SH-SY5Y (cell line): ENCODE measurements around the gene LTBP1.

ENCODE experiments used
- GATA2 ChIP-seq: IDR thresholded peaks from 2 replicates; pipeline ENCODE4 v1.6.1; 2011; ENCODE audit warnings: mild to moderate bottlenecking, low read depth, low read length
- GATA3 ChIP-seq: IDR thresholded peaks from 2 replicates; pipeline ENCODE4 v1.6.1; 2011; ENCODE audit warnings: low read depth, mild to moderate bottlenecking, low read length, moderate library complexity

DNA sequence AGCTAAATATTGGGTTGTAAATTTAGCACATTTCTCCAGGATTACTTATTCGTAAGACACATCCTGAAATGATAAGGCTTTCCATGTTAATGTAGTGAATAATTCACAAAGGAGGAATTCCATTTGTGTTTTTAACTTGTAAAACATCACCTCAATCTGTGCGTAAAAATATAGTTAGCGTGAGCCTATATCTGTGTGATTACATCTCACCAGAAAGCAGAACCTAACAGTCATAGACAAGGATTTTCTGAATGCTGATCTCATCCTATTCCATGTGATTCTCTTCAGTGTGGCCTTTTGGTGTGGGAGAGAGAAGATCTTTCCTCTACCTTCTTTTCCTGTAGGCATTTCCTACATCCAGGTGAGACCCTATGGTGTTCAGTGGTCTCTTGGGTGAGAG, 266.5 kb downstream of the LTBP1 start:
- TF ChIP-seq GATA3 (no peak), GATA2 (no peak)
